HUDEP-2 (cell line): ENCODE measurements around the gene BMF.
"Not testable (repeated sequence)": the region's sequence is repeated elsewhere in the genome, so short reads cannot be mapped to it uniquely, and the experiment has no call there.

Source experiments
- DNase-seq, 76 experiments: peaks; one replicate each; lab custom pipeline; 2025; ENCODE audit not compliant: unreplicated experiment in 76 of 76; lab: John Stamatoyannopoulos, UW

Gene BMF

GRCh38 chr15:40128766-40129660 lies 20.3 kb upstream of the BMF start:
- DNase-seq = no peak

- DNase-seq = no peak
These were observed 17.3 kb upstream of the BMF start for GRCh38 chr15:40125950-40126349.

GRCh38 chr15:40124807-40125285 lies 16.2 kb upstream of the BMF start:
- not testable (repeated sequence) for DNase-seq

GRCh38 chr15:40124333-40124732 lies 15.7 kb upstream of the BMF start:
- not testable (repeated sequence) for DNase-seq

GRCh38 chr15:40123863-40124262 lies 15.2 kb upstream of the BMF start:
- DNase-seq = not testable (repeated sequence)

- not testable (repeated sequence) for DNase-seq
These were observed 14.3 kb upstream of the BMF start for GRCh38 chr15:40122989-40123388.

GRCh38 chr15:40121911-40122638 lies 13.4 kb upstream of the BMF start:
- DNase-seq = no peak

GRCh38 chr15:40118473-40118872 lies 9.8 kb upstream of the BMF start:
- DNase-seq = no peak

GRCh38 chr15:40115670-40116093 lies 7.0 kb upstream of the BMF start:
- no peak for DNase-seq

- not testable (repeated sequence) for DNase-seq
These were observed 6.4 kb upstream of the BMF start for GRCh38 chr15:40115106-40115505.

- DNase-seq = no peak
These were observed 5.5 kb upstream of the BMF start for GRCh38 chr15:40114218-40114617.

- DNase-seq = no peak
These were observed 4.1 kb upstream of the BMF start for GRCh38 chr15:40112789-40113188.

GRCh38 chr15:40111888-40112287 lies 3.2 kb upstream of the BMF start:
- no peak for DNase-seq

- DNase-seq = no peak
These were observed 2.3 kb upstream of the BMF start for GRCh38 chr15:40110866-40111550.

- no peak for DNase-seq
These were observed 421 bp downstream of the BMF start for GRCh38 chr15:40108061-40108854.

- DNase-seq = peak in 46 of 76 experiments; percentile 5 to 59 (median 30)
These were observed 2.2 kb downstream of the BMF start for GRCh38 chr15:40106203-40107161.

GRCh38 chr15:40105517-40106202 lies 3.0 kb downstream of the BMF start:
- no peak for DNase-seq

- DNase-seq = peak in 73 of 76 experiments; percentile 21 to 87 (median 69)
These were observed 3.7 kb downstream of the BMF start for GRCh38 chr15:40104865-40105516.
